Measurements from ENCODE around the gene BLOC1S1. TPM values are rescaled to one million over a fixed set of nuclear protein-coding genes. Genes with fewer than 3 reads are reported as not detected.

The BLOC1S1 gene
- total and polyA plus RNA-seq, 10 of the 15 experiments (the other 5 are each of a cell fraction or from before 2014, with no cell fraction given), result 126 to 285 (median 166) TPM

GRCh38 chr12:55728186-55728938 is 12.5 kb downstream of the BLOC1S1 start:
- no peaks in the 10 kb centered on the region for H3K9me3 ChIP-seq (replicated peaks; ENCODE audit: control insufficient read depth, insufficient read depth, low read length)
- DNase-seq (ENCODE audit: low read depth, low spot score), result no peak
- no TSS peak for BruUV-seq (replicated peaks)
- WGBS (ENCODE audit: insufficient coverage, insufficient replicate concordance, low lambda C conversion rate, missing lambda C conversion rate), result 0% methylated on average over 23 of the region's 61 CpGs
- peaks cover 5 to 7% of the 10 kb centered on the region in 2 experiments; a peak in 3 of 4 replicates for H3K36me3 ChIP-seq (ENCODE audit: control insufficient read depth in 2 of 2, insufficient read depth in 2 of 2, low read length in 1 of 2)
- ChIA-PET POLR2A (interaction anchor here (1.2 to 4.5 kb wide), 11 partner anchors 10 to 376 kb away, joined by 3 to 39 read pairs (median 6); partner anchors contain the start of genes BLOC1S1, ORMDL2, PA2G4 and PYM1), RAD21 (ENCODE audit: unreplicated experiment) (interaction anchor here (0.6 to 4.4 kb wide), 10 partner anchors 9 to 460 kb away, joined by 3 to 58 read pairs (median 4); partner anchors contain the start of genes BLOC1S1, ORMDL2, RAB5B and RDH5), SMC1A (ENCODE audit: uncharacterized antibody, unreplicated experiment) (interaction anchor here (1.2 to 2.7 kb wide), 3 partner anchors 10 to 189 kb away, joined by 3 to 30 read pairs (median 15); partner anchors contain the start of gene BLOC1S1), CTCF (interaction anchor here (0.9 to 2.9 kb wide), 8 partner anchors 9 to 632 kb away, joined by 3 to 59 read pairs (median 7); partner anchors contain the start of genes BLOC1S1, RDH5, RPL41 and SMARCC2)
- peak overlapping the region; percentile 67 for H3K9ac ChIP-seq (ENCODE audit: control insufficient read depth, insufficient read depth, low read length)
- TF ChIP-seq IKZF2 (IDR thresholded peaks at IDR 0.05) (no peak; a peak in 1 of 4 replicates), RUNX3 (IDR thresholded peaks at IDR 0.05; ENCODE audit: low read length) (peak; percentile 43), SMAD1 (IDR thresholded peaks at IDR 0.05; ENCODE audit: low read depth, partially characterized antibody) (no peak), CHD1 (IDR thresholded peaks at IDR 0.05; ENCODE audit: low read depth, low read length) (peak; percentile 16; the same call in 1 of the 2 replicates), YY1 (IDR thresholded peaks at IDR 0.05; ENCODE audit: low read depth, low read length) (peak; percentile 70; the same call in 1 of the 2 replicates), FOS (IDR thresholded peaks at IDR 0.05; ENCODE audit: borderline replicate concordance, extremely low read depth, insufficient read length) (no peak), EZH2 (IDR thresholded peaks at IDR 0.05; ENCODE audit: borderline replicate concordance, control insufficient read depth, low read depth, low read length) (no peak), MTA2 (IDR thresholded peaks at IDR 0.05; ENCODE audit: low read depth) (0 out of 2 replicates have a peak, but pooled peaks have one; percentile 0)
- H3K4me1 ChIP-seq (ENCODE audit: control insufficient read depth, insufficient read depth, low read length), result peaks cover 11% of the 10 kb centered on the region
- in situ Hi-C loops (cut with MboI), result no loop called here
- no peak for FAIRE-seq
- H3K27me3 ChIP-seq (replicated peaks in 1 of 2; ENCODE audit: control insufficient read depth in 2 of 2, insufficient read depth in 2 of 2, low read length in 1 of 2), result no peaks in the 10 kb centered on the region
- H3K79me2 ChIP-seq (ENCODE audit: control insufficient read depth, insufficient read depth, low read length), result peaks cover 11% of the 10 kb centered on the region
- H4K20me1 ChIP-seq (ENCODE audit: control insufficient read depth, insufficient read depth), result no peaks in the 10 kb centered on the region
- H3K4me2 ChIP-seq (ENCODE audit: control insufficient read depth, insufficient read depth), result peak overlapping the region; percentile 70
- peak; percentile 34 for ATAC-seq
- peak overlapping the region; percentile 68 for H3K27ac ChIP-seq (ENCODE audit: control insufficient read depth, insufficient read depth)
- intact Hi-C loops (cut with micrococcal nuclease; ENCODE audit: unreplicated experiment), result no loop called here
- peak overlapping the region; percentile 76 for H3K4me3 ChIP-seq
- peak overlapping the region; percentile 62 for H2AFZ ChIP-seq (ENCODE audit: control insufficient read depth, low read depth, low read length)

Measured in GM12878 (cell line).